Retinal pigment epithelial cell (primary cell): Measurements from ENCODE around the gene DCDC2B.
A peak's percentile ranks its signal among the peaks of the same experiment; 100 is the strongest.

Experiments
- DNase-seq: peaks from one replicate; pipeline ENCODE4 v3.0.0-alpha.2; 2010; ENCODE audit warnings: low read depth
- H3K4me3 ChIP-seq: 2 replicates; pipeline ENCODE4 v1.5.1; 2011; ENCODE audit warnings: mild to moderate bottlenecking, low read length, control low read depth, moderate library complexity
- CTCF ChIP-seq: conservative IDR thresholded peaks from 2 replicates; pipeline ENCODE4 v1.5.1; 2011; ENCODE audit warnings: low read depth, low read length, control low read depth, inconsistent platforms

DCDC2B gene

DNA sequence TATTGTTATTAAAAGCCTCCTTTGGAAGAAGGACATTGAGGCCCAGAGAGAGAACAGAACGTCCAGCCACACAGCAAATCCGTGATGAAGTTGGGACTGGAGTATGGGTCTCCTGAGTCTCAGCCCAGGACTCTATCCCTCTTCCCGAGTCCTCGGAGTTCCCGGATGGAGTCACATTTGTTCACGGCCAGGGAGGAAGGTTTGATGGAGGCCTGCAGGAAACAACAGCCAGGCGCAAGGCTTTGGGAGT, 29.8 kb upstream of the DCDC2B start:
- DNase-seq = no peak
- peak overlapping the region; percentile 46 for H3K4me3 ChIP-seq
- TF ChIP-seq CTCF = no peak

DNA sequence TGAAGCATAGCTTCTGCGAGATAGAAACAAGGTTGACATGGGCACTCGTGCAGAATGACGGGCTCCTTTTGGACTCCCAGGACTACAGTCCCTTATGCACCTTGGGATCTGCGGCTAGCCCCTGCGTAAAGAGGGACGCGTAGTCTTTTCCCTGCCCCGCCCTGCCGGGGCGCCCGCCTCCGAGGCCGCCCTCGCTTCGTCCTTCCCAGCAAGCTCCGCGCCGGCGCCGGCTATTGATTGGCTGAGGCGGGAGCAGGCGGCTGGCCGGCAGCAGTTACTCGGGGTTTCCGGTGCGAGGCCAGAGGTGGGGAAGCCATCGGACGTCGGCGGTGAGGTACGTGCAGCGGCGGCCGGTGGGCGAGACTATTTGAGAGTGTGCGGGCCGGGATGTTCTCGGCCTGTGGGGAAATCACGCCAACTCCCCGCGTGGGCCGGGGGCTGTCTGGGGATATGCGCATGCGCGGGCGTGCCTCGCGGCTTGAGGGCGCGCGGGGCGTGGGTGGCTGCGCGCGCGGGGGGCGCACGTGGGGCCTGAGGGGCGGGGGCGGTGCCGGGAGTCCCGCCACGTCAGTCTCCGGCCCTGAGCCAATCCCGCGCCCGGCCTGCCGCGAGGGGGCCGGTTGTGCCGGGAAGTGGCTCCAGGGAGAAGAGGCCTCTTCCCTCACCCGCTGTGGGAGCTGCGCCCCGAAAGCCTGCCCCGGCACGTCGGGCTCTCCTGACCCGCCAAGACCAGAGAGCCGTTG, 29.3 kb upstream of the DCDC2B start, which contains the start of gene TXLNA:
Gene TXLNA, plus strand, starts transcription at position 233 of the 743 bp plus-strand sequence. CDS start 671 bp downstream, outside the sequence.
- peak; percentile 56 for DNase-seq
- TF ChIP-seq CTCF = no peak
- H3K4me3 ChIP-seq = peak within 1 kb of the TSS; percentile 66

DNA sequence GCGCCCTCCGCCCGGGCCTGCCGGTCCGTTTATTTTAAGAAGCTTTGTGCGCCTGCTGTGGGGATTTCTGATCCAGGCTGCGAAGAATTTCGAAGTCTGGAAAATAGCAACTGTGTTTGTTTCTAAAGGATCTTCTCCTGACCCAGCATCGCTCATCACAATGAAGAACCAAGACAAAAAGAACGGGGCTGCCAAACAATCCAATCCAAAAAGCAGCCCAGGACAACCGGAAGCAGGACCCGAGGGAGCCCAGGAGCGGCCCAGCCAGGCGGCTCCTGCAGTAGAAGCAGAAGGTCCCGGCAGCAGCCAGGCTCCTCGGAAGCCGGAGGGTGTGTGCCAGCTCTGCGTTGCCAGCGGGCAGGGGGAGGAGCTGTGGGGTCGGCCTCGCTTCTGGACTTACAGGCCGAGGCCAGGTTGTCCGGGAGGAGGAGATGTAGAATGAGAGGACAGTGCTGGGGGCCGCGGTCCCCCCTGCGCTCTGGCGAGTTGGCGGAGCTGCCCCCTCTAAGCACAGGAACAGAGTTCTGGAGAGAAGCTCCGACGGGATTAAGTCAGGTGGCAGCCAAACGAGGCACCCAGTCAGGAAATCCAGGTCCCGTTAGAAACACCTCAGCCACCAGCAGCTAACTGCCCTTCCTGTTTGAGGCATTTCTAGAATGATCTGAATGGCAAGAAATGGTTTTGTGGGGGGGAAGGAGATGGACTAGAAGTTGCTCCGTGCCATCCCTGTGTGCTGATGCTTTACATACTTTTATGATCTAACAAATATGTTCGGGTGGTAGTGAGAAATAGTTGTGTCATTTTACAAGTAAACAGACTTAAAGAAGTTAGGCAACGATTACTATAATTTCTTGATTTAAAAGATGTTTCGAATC, 28.5 kb upstream of the DCDC2B start:
- peak overlapping the region; percentile 66 for H3K4me3 ChIP-seq
- DNase-seq = peak; percentile 23
- TF ChIP-seq CTCF = no peak

DNA sequence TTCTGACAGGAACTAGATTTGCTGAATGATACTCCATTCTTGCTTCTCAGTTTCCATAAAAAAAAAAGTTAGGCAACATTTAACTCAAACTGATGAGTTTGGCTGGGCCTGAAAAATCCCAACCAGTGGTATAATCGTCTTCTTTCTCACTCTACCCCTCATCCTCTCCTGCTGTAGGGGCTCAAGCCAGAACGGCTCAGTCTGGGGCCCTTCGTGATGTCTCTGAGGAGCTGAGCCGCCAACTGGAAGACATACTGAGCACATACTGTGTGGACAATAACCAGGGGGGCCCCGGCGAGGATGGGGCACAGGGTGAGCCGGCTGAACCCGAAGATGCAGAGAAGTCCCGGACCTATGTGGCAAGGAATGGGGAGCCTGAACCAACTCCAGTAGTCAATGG, 27.8 kb upstream of the DCDC2B start:
- TF ChIP-seq CTCF = no peak
- peak overlapping the region; percentile 66 for H3K4me3 ChIP-seq
- DNase-seq = no peak

GRCh38 chr1:32181563-32181962, 27.3 kb upstream of the DCDC2B start:
- H3K4me3 ChIP-seq = peak overlapping the region; percentile 4
- DNase-seq = no peak
- no peak for TF ChIP-seq CTCF

GRCh38 chr1:32182060-32182459, 26.8 kb upstream of the DCDC2B start:
- no peak for TF ChIP-seq CTCF
- H3K4me3 ChIP-seq = no peak overlapping the region

DNA sequence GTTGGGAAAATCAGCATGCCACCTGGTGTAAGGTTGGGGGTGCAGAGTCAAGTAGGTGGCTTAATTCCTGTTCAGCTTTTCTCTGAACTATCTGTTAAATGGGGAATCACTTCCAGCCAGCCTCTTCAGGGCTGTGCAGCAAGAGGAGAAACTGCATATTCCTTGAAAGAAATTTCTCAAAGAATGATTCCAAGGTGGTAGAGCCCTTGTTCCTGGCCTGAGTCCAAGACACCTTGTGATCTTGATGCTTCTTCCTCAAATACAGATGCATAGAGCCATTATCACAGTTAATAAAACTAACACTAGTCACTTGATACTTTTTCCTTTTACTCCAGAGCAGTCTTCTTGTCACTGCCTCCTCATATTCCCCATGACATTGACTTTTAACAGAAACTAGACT, 24.2 kb upstream of the DCDC2B start:
- no peak overlapping the region for H3K4me3 ChIP-seq
- DNase-seq = no peak
- TF ChIP-seq CTCF = no peak

More at GRCh38 chr1:32182060-32182459, 26.8 kb upstream of the DCDC2B start:
- DNase-seq = no peak
